C4-2B (cell line): Measurements from ENCODE around the gene NAPG.

ENCODE experiments used
- ZFX ChIP-seq: fragments of 450-650 bp; IDR thresholded peaks from 2 replicates; pipeline ENCODE4 v1.6.1; 2017
- TF ChIP-seq, protein P1 (sequence below): fragments of 450-650 bp; conservative IDR thresholded peaks from 2 replicates; pipeline ENCODE4 v1.5.1; 2017; ENCODE audit warnings: mild to moderate bottlenecking

DNA sequence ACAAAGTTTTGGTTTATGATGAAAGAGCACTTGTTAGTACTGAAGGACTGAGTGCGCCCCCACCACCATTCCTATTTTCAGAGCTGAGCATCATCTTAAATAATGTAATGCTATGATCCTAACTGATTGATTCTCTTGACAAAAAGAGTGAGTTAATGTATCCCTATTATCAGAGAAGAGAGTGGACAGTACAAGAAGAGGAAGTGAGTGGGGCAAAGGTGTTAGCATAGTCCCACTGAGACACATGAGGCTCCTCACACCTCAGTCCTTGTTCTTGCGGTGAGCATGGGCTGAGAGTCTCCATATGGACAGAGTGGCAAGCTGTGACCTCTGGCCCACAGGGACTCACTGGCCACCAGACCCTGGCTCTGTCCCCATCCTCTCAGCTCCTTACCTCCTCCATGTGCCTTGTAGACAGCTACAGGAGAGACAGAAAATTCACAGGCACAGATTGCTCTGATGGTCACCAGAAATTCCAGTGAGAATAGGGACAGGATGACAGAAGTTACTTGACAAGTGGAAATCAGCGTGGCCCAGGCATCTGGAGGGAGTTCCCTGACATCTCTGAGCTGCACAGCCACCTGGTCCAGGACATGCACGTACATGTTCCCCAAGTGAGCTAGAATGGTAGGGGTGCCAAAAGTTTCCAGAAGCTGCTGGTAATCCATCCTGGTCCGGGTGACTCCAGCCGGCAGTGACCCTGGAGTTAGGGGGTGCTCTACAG lies 32.6 kb downstream of the NAPG start:
- TF ChIP-seq, protein P1, sequence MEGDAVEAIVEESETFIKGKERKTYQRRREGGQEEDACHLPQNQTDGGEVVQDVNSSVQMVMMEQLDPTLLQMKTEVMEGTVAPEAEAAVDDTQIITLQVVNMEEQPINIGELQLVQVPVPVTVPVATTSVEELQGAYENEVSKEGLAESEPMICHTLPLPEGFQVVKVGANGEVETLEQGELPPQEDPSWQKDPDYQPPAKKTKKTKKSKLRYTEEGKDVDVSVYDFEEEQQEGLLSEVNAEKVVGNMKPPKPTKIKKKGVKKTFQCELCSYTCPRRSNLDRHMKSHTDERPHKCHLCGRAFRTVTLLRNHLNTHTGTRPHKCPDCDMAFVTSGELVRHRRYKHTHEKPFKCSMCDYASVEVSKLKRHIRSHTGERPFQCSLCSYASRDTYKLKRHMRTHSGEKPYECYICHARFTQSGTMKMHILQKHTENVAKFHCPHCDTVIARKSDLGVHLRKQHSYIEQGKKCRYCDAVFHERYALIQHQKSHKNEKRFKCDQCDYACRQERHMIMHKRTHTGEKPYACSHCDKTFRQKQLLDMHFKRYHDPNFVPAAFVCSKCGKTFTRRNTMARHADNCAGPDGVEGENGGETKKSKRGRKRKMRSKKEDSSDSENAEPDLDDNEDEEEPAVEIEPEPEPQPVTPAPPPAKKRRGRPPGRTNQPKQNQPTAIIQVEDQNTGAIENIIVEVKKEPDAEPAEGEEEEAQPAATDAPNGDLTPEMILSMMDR, result no peak
- no peak for TF ChIP-seq ZFX
